Lower leg skin (tissue), 3 donors: Measurements from ENCODE around the gene UPK3B.
"Not testable (repeated sequence)": the region's sequence is repeated elsewhere in the genome, so short reads cannot be mapped to it uniquely, and the experiment has no call there.

Experiments
- POLR2A ChIP-seq, 2 donors: fragments of 450-650 bp; IDR thresholded peaks; one replicate each; pipeline ENCODE4 v1.6.1; 2016 to 2017; ENCODE audit warnings: antibody characterized with exemption in 2 of 2, mild to moderate bottlenecking in 1 of 2, moderate library complexity in 1 of 2
- TF ChIP-seq, protein P1 (sequence below), 3 donors: fragments of 450-650 bp; IDR thresholded peaks; one replicate each; pipeline ENCODE4 v1.5.1; 2016; ENCODE audit warnings: antibody characterized with exemption in 3 of 3, mild to moderate bottlenecking in 3 of 3, moderate library complexity in 2 of 3

DNA sequence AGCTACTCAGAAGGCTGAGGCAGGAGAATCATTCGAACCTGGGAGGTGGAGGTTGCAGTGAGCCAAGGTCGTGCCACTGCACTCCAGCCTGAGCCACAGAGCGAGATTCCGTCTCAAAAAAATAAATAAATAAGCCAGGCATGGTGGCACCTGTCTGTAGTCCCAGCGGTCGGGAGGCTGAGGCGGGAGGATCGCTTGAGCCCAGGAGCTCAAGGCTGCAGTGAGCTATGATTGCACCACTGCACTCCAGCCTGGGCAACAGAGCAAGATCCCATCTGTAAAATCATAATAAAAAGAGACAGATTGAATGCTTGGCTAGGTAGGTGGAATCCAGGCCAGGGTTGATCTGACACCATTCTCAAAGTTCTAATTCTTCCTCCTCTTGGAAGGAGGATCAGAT, 3.7 kb upstream of the UPK3B start:
- TF ChIP-seq POLR2A (IDR thresholded peaks at IDR 0.05) = not testable (repeated sequence)
- TF ChIP-seq, protein P1, sequence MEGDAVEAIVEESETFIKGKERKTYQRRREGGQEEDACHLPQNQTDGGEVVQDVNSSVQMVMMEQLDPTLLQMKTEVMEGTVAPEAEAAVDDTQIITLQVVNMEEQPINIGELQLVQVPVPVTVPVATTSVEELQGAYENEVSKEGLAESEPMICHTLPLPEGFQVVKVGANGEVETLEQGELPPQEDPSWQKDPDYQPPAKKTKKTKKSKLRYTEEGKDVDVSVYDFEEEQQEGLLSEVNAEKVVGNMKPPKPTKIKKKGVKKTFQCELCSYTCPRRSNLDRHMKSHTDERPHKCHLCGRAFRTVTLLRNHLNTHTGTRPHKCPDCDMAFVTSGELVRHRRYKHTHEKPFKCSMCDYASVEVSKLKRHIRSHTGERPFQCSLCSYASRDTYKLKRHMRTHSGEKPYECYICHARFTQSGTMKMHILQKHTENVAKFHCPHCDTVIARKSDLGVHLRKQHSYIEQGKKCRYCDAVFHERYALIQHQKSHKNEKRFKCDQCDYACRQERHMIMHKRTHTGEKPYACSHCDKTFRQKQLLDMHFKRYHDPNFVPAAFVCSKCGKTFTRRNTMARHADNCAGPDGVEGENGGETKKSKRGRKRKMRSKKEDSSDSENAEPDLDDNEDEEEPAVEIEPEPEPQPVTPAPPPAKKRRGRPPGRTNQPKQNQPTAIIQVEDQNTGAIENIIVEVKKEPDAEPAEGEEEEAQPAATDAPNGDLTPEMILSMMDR (IDR thresholded peaks at IDR 0.05) = not testable (repeated sequence)
